OCI-LY1 (cell line): ENCODE measurements around the gene ELMO1.

Experiments
- EZH2 ChIP-seq: fragments of 200-600 bp; sonication (generic), shearing (Covaris generic); IDR thresholded peaks from 2 replicates; pipeline ENCODE4 v1.8.0; 2017; ENCODE audit warnings: borderline replicate concordance, mixed run types, mild to moderate bottlenecking, antibody characterized with exemption, low read length, moderate library complexity, mixed read lengths
- TF ChIP-seq, protein P1 (sequence below): fragments of 200-600 bp; sonication (generic), shearing (Covaris generic); IDR thresholded peaks from 2 replicates; pipeline ENCODE4 v1.5.1; 2017; ENCODE audit warnings: mild to moderate bottlenecking, antibody characterized with exemption, low read length, moderate library complexity, mixed read lengths

DNA sequence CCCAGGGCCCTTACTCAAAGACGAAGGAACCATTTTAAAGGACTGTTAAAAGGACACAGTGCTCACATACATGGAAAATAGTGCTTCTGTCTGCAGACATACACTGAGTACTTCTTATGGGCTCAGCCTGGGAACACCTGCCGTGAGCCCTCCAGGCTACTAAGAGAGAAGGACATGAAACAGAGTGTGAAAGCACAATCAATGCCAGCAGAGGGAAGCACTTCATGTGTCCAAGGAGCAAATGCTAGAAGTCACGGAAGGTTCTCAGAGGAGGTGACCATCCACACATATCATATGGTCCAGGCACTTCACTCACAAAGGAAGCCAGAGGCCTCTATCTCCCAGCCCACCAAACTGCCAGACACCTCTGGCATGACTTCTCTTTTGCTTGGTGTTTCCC lies 15.5 kb downstream of the ELMO1 start:
- TF ChIP-seq, protein P1, sequence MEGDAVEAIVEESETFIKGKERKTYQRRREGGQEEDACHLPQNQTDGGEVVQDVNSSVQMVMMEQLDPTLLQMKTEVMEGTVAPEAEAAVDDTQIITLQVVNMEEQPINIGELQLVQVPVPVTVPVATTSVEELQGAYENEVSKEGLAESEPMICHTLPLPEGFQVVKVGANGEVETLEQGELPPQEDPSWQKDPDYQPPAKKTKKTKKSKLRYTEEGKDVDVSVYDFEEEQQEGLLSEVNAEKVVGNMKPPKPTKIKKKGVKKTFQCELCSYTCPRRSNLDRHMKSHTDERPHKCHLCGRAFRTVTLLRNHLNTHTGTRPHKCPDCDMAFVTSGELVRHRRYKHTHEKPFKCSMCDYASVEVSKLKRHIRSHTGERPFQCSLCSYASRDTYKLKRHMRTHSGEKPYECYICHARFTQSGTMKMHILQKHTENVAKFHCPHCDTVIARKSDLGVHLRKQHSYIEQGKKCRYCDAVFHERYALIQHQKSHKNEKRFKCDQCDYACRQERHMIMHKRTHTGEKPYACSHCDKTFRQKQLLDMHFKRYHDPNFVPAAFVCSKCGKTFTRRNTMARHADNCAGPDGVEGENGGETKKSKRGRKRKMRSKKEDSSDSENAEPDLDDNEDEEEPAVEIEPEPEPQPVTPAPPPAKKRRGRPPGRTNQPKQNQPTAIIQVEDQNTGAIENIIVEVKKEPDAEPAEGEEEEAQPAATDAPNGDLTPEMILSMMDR = peak; percentile 12; the same call in 1 of the 2 replicates
- no peak for TF ChIP-seq EZH2
